DOHH2 (cell line): ENCODE data around the gene FBXO45.

Source experiments
- CTCF ChIP-seq: fragments of 200-600 bp; sonication (generic); IDR thresholded peaks from one replicate; pipeline ENCODE4 v1.5.1; 2014; ENCODE audit warnings: antibody characterized with exemption, mild to moderate bottlenecking, low read depth, low read length; ENCODE audit not compliant: poor library complexity, severe bottlenecking
- EZH2phosphoT487 ChIP-seq: fragments of 200-600 bp; sonication (generic); IDR thresholded peaks from 2 replicates; pipeline ENCODE4 v1.6.1; 2017; ENCODE audit warnings: borderline replicate concordance, mild to moderate bottlenecking, antibody characterized with exemption, low read length, moderate library complexity, mixed read lengths

DNA sequence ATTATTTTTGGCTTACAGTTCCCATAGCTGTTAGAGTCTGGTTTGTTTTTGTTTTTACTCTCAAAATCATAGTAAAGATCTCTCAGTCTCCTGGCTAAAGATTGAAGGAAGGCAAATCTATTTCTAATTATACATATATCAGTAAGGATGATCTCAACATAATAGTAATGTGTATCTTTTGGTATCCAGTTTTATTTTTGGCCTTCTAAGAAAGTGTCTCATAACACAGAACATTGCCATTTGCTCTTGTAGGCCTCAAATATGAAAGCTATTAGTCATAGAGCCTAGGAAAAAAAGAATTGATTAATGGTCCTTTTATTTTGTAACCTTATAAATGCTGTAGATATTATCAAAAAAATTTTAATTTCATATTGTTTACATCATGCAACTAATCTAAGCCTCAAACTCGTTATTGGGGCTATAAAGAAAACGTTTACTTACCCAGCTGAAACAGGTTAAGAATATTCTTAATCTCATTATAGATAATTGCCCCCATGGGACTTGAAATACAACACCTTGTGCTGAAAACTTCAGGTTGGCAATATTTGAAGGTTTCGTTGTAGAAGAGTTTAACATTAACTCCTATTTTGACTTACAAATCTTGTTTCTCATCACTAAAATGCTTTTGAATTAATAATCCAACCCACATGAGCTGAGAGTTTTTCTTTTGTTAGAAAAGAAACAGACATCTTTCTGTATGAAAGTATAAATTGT, 16.7 kb downstream of the FBXO45 start:
- TF ChIP-seq CTCF (no peak), EZH2phosphoT487 (no peak)
